ENCODE data around the gene USF1. TPM values are rescaled to one million over a fixed set of nuclear protein-coding genes. Genes with fewer than 3 reads are reported as not detected.

The USF1 gene
- total and polyA plus RNA-seq, 9 of the 15 experiments (the other 6 are each of a cell fraction or from before 2014, with no cell fraction given) = 7.4 to 60.2 (median 54.2) TPM

DNA sequence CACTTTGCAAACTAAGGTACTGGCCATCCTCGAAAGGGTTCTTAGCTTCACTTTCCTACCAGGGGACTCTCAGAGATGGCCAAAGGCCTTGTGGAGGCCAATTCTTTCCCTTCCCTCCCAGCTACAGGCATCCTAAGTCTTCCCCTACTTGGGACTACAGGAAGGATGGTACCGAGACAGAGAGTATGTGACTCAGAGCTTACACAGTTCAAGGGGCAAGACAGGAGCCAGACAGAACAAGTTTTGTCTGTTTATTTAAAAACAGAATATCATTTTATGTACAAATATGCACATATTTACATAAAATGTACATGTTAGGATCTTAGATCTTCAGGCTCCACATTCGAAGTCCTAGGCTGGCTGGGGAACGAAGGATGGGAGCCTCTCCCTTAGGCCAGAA is 25.0 kb upstream of the USF1 start:
- no peaks in the 10 kb centered on the region for H3K27me3 ChIP-seq (ENCODE audit: control insufficient read depth in 2 of 2, insufficient read depth in 2 of 2, low read length in 2 of 2)
- in situ Hi-C loops (cut with MboI) (no loop called here), intact Hi-C loops (cut with micrococcal nuclease) (loop anchor here (1.0 to 10.0 kb wide), 2 partner anchors 64 to 107 kb away; partner anchors contain the start of genes B4GALT3 and DEDD)
- H3K27ac ChIP-seq (ENCODE audit: extremely low read depth, low read depth, low read length) = no peak overlapping the region
- no peaks in the 10 kb centered on the region for H4K20me1 ChIP-seq (replicated peaks; ENCODE audit: control insufficient read depth, insufficient read depth, low read length)
- 41% methylated on average over 4 of the region's 4 CpGs for WGBS (ENCODE audit: insufficient coverage, low coverage, missing lambda C conversion rate)
- H3K4me1 ChIP-seq (replicated peaks in 1 of 2; ENCODE audit: control insufficient read depth in 2 of 2, insufficient read depth in 2 of 2, low read length in 2 of 2) = peaks cover 22 to 26% of the 10 kb centered on the region in 2 experiments
- no peak for TF ChIP-seq HNRNPLL (IDR thresholded peaks at IDR 0.05; ENCODE audit: low read depth, low read length, poor library complexity, severe bottlenecking)
- no peak for TF ChIP-seq ZNF347 (CRISPR knock-in tag; IDR thresholded peaks at IDR 0.05; ENCODE audit: low read depth)
- TF ChIP-seq SIN3A (IDR thresholded peaks at IDR 0.05; ENCODE audit: borderline replicate concordance in 2 of 2, control insufficient read depth in 1 of 2, low read depth in 2 of 2, low read length in 2 of 2) = no peak
- H3K36me3 ChIP-seq (ENCODE audit: control insufficient read depth, insufficient read depth, low read length) = no peaks in the 10 kb centered on the region
- H3K9me1 ChIP-seq (ENCODE audit: control insufficient read depth, insufficient read depth, low read length) = no peaks in the 10 kb centered on the region
- no peak overlapping the region for H2AFZ ChIP-seq (ENCODE audit: low read depth, low read length)
- H3K79me2 ChIP-seq (ENCODE audit: control insufficient read depth, insufficient read depth, low read length) = no peaks in the 10 kb centered on the region
- no peak for FAIRE-seq
- no peaks in the 10 kb centered on the region for H3K9me3 ChIP-seq (replicated peaks; ENCODE audit: control insufficient read depth, insufficient read depth, low read depth, low read length)
- H3K4me3 ChIP-seq = no peak overlapping the region
- H3K4me2 ChIP-seq (ENCODE audit: insufficient read depth, low read length) = no peak overlapping the region
- H3K9ac ChIP-seq (ENCODE audit: insufficient read depth in 1 of 2, low read depth in 2 of 2, low read length in 2 of 2) = no peak overlapping the region
- POLR2A ChIA-PET = interaction anchor here (1.0 to 1.1 kb wide), 3 partner anchors 8 to 24 kb away, joined by 3 to 4 read pairs (median 3); no protein-coding TSS in a partner anchor
- CTCF ChIA-PET (ENCODE audit: low intra/inter-chr PET ratio) = interaction anchor here (0.7 to 0.9 kb wide), 2 partner anchors 107 to 195 kb away, joined by 3 to 6 read pairs; no protein-coding TSS in a partner anchor
- ATAC-seq = no peak
- DNase-seq (ENCODE audit: extremely low read depth in 1 of 4, low spot score in 3 of 4) = no peak
- no TSS peak for BruUV-seq (replicated peaks)

DNA sequence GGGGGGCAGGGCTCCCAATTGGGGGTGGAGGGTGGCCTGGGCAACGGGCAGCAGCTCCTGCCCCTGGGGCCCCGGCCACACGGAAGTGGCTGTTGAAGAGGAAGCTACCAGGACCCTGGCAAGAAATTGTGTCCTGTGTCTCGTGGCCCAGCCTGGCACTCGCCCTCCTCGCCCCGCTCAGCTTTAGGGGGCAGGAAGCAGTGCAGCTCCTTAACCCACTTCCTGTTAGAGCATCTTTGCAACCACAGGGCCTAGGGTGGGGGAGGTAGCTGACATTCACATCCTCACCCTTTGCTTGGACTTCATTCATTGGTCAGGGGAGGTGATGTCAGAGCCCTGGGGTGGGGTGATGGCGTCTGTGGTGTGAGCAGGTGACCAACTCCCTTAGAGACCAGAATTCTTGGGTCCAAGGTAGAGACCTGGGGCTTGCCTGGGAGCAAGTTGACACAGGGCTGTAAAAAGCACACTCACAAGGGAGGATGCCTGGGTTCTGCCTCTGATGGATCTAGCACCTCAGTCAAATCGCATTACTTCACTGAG is 24.0 kb upstream of the USF1 start, which contains the start of gene ARHGAP30:
TSS of gene ARHGAP30 (minus strand) at position 161 of the 540 bp plus-strand sequence. CDS start 267 bp downstream, outside the sequence.
- in situ Hi-C loops (cut with MboI) = no loop called here
- TF ChIP-seq GABPA (tag; conservative IDR thresholded peaks at IDR 0.05; ENCODE audit: low read depth) (peak; percentile 45), HSF4 (CRISPR knock-in tag; IDR thresholded peaks at IDR 0.05; ENCODE audit: borderline replicate concordance) (no peak), NONO (IDR thresholded peaks at IDR 0.05; ENCODE audit: low read depth in 2 of 2, low read length in 1 of 2) (no peak), MCM3 (IDR thresholded peaks at IDR 0.05) (no peak), SRSF3 (IDR thresholded peaks at IDR 0.05; ENCODE audit: insufficient read depth, low read length) (no peak), E2F3 (CRISPR knock-in tag; IDR thresholded peaks at IDR 0.05) (no peak)
- TF ChIP-seq, protein P1, sequence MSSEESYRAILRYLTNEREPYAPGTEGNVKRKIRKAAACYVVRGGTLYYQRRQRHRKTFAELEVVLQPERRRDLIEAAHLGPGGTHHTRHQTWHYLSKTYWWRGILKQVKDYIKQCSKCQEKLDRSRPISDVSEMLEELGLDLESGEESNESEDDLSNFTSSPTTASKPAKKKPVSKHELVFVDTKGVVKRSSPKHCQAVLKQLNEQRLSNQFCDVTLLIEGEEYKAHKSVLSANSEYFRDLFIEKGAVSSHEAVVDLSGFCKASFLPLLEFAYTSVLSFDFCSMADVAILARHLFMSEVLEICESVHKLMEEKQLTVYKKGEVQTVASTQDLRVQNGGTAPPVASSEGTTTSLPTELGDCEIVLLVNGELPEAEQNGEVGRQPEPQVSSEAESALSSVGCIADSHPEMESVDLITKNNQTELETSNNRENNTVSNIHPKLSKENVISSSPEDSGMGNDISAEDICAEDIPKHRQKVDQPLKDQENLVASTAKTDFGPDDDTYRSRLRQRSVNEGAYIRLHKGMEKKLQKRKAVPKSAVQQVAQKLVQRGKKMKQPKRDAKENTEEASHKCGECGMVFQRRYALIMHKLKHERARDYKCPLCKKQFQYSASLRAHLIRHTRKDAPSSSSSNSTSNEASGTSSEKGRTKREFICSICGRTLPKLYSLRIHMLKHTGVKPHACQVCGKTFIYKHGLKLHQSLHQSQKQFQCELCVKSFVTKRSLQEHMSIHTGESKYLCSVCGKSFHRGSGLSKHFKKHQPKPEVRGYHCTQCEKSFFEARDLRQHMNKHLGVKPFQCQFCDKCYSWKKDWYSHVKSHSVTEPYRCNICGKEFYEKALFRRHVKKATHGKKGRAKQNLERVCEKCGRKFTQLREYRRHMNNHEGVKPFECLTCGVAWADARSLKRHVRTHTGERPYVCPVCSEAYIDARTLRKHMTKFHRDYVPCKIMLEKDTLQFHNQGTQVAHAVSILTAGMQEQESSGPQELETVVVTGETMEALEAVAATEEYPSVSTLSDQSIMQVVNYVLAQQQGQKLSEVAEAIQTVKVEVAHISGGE (CRISPR knock-in tag; IDR thresholded peaks at IDR 0.05) = 0 out of 6 replicates have a peak, but pooled peaks of 1 of the 3 experiments have one; percentile 22

More for the DNA sequence above, 24.0 kb upstream of the USF1 start, which contains the start of gene ARHGAP30:
- no peaks in the 10 kb centered on the region for H3K9me3 ChIP-seq (replicated peaks; ENCODE audit: control insufficient read depth, insufficient read depth, low read depth, low read length)
- H3K27me3 ChIP-seq (ENCODE audit: control insufficient read depth in 2 of 2, insufficient read depth in 2 of 2, low read length in 2 of 2) = no peaks in the 10 kb centered on the region
- 66% methylated on average over 7 of the region's 9 CpGs for WGBS (ENCODE audit: insufficient coverage, low coverage, missing lambda C conversion rate)
- peaks cover 21 to 24% of the 10 kb centered on the region in 2 experiments for H3K4me1 ChIP-seq (replicated peaks in 1 of 2; ENCODE audit: control insufficient read depth in 2 of 2, insufficient read depth in 2 of 2, low read length in 2 of 2)
- ChIA-PET POLR2A (interaction anchor here (3.3 kb wide), 1 partner anchor 23 kb away, joined by 19 read pairs; the partner anchor contains the start of gene USF1), CTCF (ENCODE audit: low intra/inter-chr PET ratio) (interaction anchor here (0.7 kb wide), 1 partner anchor 196 kb away, joined by 6 read pairs; no protein-coding TSS in a partner anchor)
- no peaks in the 10 kb centered on the region for H4K20me1 ChIP-seq (replicated peaks; ENCODE audit: control insufficient read depth, insufficient read depth, low read length)
- peak within 1 kb of the TSS in 1 of 2 experiments; percentile 62; a peak in 1 of 4 replicates for H3K9ac ChIP-seq (ENCODE audit: insufficient read depth in 1 of 2, low read depth in 2 of 2, low read length in 2 of 2)
- no peak within 1 kb of the TSS for H3K27ac ChIP-seq (ENCODE audit: extremely low read depth, low read depth, low read length)
- no peak within 1 kb of the TSS for H3K4me3 ChIP-seq
- no peak for FAIRE-seq
- H3K9me1 ChIP-seq (ENCODE audit: control insufficient read depth, insufficient read depth, low read length) = no peaks in the 10 kb centered on the region
- peak within 1 kb of the TSS; percentile 86 for H2AFZ ChIP-seq (ENCODE audit: low read depth, low read length)
- ATAC-seq = peak; percentile 19; the same call in 2 of the 3 replicates
- H3K79me2 ChIP-seq (ENCODE audit: control insufficient read depth, insufficient read depth, low read length) = no peaks in the 10 kb centered on the region
- DNase-seq (ENCODE audit: extremely low read depth in 1 of 4, low spot score in 3 of 4) = peak in 1 of 4 experiments; percentile 44
- no TSS peak for BruUV-seq (replicated peaks)
- H3K4me2 ChIP-seq (ENCODE audit: insufficient read depth, low read length) = peak within 1 kb of the TSS; percentile 26; the same call in 1 of the 2 replicates
- no peaks in the 10 kb centered on the region for H3K36me3 ChIP-seq (ENCODE audit: control insufficient read depth, insufficient read depth, low read length)
- intact Hi-C loops (cut with micrococcal nuclease) = loop anchor here (10.0 kb wide), 1 partner anchor 65 kb away; the partner anchor contains the start of gene DEDD
